OCI-LY1 (cell line): Measurements from ENCODE around the gene RELL1.

Experiments
- CTCF ChIP-seq: fragments of 200-600 bp; sonication (generic), shearing (Covaris generic); IDR thresholded peaks from 2 replicates; pipeline ENCODE4 v1.5.1; 2017; ENCODE audit warnings: mild to moderate bottlenecking, antibody characterized with exemption, low read length, moderate library complexity, mixed read lengths
- EZH2 ChIP-seq: fragments of 200-600 bp; sonication (generic), shearing (Covaris generic); IDR thresholded peaks from 2 replicates; pipeline ENCODE4 v1.8.0; 2017; ENCODE audit warnings: borderline replicate concordance, mixed run types, mild to moderate bottlenecking, antibody characterized with exemption, low read length, moderate library complexity, mixed read lengths

- TF ChIP-seq CTCF (no peak), EZH2 (no peak)
Measured at GRCh38 chr4:37666625-37667071, 19.5 kb downstream of the RELL1 start.
